Metanephros (tissue), 1 donor: ENCODE measurements around the gene PLEKHO1. TPM values are rescaled to one million over a fixed set of nuclear protein-coding genes. Genes with fewer than 3 reads are reported as not detected.

Experiments used
- total RNA-seq: library from RNA; depleted of rRNA; stranded (reverse); fragments of >200 nt; gene quantifications from one replicate; pipeline ENCODE4 v1.2.3, GENCODE V29; 2014

PLEKHO1 gene, protein sequence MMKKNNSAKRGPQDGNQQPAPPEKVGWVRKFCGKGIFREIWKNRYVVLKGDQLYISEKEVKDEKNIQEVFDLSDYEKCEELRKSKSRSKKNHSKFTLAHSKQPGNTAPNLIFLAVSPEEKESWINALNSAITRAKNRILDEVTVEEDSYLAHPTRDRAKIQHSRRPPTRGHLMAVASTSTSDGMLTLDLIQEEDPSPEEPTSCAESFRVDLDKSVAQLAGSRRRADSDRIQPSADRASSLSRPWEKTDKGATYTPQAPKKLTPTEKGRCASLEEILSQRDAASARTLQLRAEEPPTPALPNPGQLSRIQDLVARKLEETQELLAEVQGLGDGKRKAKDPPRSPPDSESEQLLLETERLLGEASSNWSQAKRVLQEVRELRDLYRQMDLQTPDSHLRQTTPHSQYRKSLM
- 44.3 TPM for total RNA-seq

GRCh38 chr1:150149271-150150132 lies at the start of gene PLEKHO1:
PLEKHO1 (plus strand) TSS chr1:150149916; CDS start chr1:150150258, 342 bp downstream.

Other genes with a start within 250 kb of the PLEKHO1 start
- 6.2 TPM for gene SV2A, start 232.1 kb upstream of the PLEKHO1 start, total RNA-seq
- 13.1 TPM for gene SF3B4, start 222.1 kb upstream of the PLEKHO1 start, total RNA-seq
- 22.9 TPM for gene MTMR11, start 213.0 kb upstream of the PLEKHO1 start, total RNA-seq
- gene OTUD7B, start 139.2 kb upstream of the PLEKHO1 start, total RNA-seq, result 21.4 TPM
- 46.2 TPM for gene VPS45, start 82.1 kb upstream of the PLEKHO1 start, total RNA-seq
- 34.7 TPM for gene ANP32E, start 86.2 kb downstream of the PLEKHO1 start, total RNA-seq
- gene CA14, start 107.9 kb downstream of the PLEKHO1 start, total RNA-seq, result 2.3 TPM
- gene APH1A, start 119.1 kb downstream of the PLEKHO1 start, total RNA-seq, result 83.3 TPM
- gene C1orf54, start 122.9 kb downstream of the PLEKHO1 start, total RNA-seq, result 23.9 TPM
- 3.2 TPM for gene CIART, start 132.6 kb downstream of the PLEKHO1 start, total RNA-seq
- 40.4 TPM for gene MRPS21, start 143.9 kb downstream of the PLEKHO1 start, total RNA-seq
- gene PRPF3, start 171.6 kb downstream of the PLEKHO1 start, total RNA-seq, result 48.1 TPM
- gene RPRD2, start 214.2 kb downstream of the PLEKHO1 start, total RNA-seq, result 21.1 TPM